GM10266 (cell line): ENCODE measurements around the gene IGFN1.

ENCODE experiments used
- DNase-seq: peaks from one replicate; pipeline ENCODE4 v3.0.0; 2012; ENCODE audit errors: extremely low spot score
- CTCF ChIP-seq: IDR thresholded peaks from 2 replicates; pipeline ENCODE4 v1.5.1; 2012; ENCODE audit warnings: mild to moderate bottlenecking, low read depth; ENCODE audit not compliant: control insufficient read depth, insufficient read depth; ENCODE audit errors: missing control alignments

IGFN1 gene

GRCh38 chr1:201185123-201185453 is 5.5 kb upstream of the IGFN1 start:
- TF ChIP-seq CTCF: no peak

DNA sequence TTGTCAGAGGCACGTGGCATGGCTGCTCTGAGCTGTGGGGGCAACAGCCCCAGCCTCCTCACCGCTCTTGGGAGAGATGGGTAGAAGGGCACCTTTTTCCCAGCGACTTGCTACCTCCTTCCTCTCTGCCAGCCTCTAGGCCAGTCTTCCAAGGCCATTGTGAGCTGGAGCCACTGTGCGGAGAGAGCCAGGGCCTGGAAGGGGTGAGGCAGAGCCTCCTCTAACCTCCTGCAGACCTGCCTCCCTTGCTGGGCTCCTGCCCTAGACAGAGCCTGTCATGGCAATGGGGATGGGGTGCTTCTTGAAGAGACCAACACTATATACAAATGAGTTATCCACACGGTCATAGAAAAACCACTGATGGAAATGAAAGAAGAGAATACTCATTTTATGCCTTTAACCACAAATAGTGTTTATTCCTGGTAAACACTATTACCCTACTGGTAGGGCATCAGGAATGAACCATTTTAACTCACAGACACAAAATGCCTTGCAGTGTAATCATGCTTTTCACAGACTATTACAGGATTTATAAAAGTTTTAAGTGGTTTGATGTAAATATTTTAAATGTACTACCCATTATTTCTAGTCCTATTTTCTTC is 5.0 kb upstream of the IGFN1 start:
- TF ChIP-seq CTCF: no peak

More at GRCh38 chr1:201185123-201185453, 5.5 kb upstream of the IGFN1 start:
- no peak for DNase-seq

DNA sequence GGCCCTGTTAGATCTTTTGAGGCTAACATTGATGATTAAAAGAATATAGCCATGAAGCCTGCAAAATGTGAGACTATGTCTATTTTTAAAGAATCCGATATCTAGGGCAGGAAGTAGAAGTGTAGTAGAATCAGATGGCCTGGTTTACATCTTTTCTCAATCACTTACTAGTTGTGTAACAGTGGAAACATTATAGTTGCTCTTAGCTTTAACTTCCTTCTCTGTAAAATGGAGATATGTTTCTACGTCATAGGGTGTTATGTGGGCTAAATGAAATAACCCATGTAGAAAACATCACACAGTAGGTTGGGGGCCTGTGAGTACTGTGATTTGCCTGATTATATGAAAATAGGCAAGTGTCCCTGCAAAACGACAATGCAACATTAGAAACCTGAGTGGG is 4.4 kb upstream of the IGFN1 start:
- no peak for TF ChIP-seq CTCF
- DNase-seq: no peak

More for the DNA sequence above, 5.0 kb upstream of the IGFN1 start:
- no peak for DNase-seq

GRCh38 chr1:201189085-201189484 is 1.5 kb upstream of the IGFN1 start:
- no peak for TF ChIP-seq CTCF
- DNase-seq: no peak

GRCh38 chr1:201190005-201190404 is 619 bp upstream of the IGFN1 start:
- no peak for DNase-seq
- TF ChIP-seq CTCF: no peak

DNA sequence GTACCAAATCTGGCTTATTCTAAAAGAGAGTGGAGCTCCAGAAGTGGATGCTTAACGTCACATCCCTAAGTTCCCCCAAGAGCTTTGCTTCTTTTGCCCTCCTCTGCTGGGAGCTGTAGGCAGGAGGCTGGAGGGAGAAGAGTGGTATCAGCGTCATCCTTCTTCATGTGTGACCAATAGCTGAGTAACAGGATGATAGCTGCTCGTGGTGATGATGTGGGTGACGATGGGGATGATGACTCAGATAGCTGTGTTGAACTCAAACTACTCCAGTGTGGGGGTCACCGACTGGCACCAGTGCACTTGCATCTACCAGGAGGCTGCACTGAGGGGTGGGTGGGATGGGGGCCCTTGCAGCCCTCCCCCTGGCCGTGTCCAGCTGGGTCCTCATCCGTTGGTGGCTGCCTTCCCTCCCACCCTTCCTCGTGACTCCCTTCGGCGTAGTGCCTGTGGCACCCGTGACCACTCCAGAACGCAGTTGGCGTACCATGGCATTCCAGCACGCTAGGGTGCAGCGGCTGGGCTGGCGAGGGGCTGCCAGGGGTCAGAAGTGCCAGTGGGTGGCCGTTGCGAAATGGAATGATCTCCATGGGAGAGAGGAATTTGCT is 1.1 kb downstream of the IGFN1 start:
- no peak for TF ChIP-seq CTCF

GRCh38 chr1:201192261-201192788 is 1.7 kb downstream of the IGFN1 start:
- no peak for DNase-seq
- TF ChIP-seq CTCF: no peak

More for the DNA sequence above, 1.1 kb downstream of the IGFN1 start:
- DNase-seq: no peak
